Mucosa of rectum (tissue), 2 donors: ENCODE results near the gene PLXNB2.
"Not testable (repeated sequence)": the region's sequence is repeated elsewhere in the genome, so short reads cannot be mapped to it uniquely, and the experiment has no call there.

Experiments
- H3K27ac ChIP-seq, 2 donors: one replicate each; pipeline ENCODE4 v1.7.0; 2013; ENCODE audit warnings: inconsistent platforms in 2 of 2, low read depth in 2 of 2, low read length in 2 of 2
- H3K27me3 ChIP-seq, 2 donors: one replicate each; pipeline ENCODE4 v1.7.0; 2013; ENCODE audit warnings: low read length in 2 of 2; ENCODE audit not compliant: control insufficient read depth in 2 of 2, insufficient read depth in 2 of 2
- H3K36me3 ChIP-seq, 2 donors: one replicate each; pipeline ENCODE4 v1.7.0; 2013; ENCODE audit warnings: low read length in 2 of 2; ENCODE audit not compliant: control insufficient read depth in 2 of 2, insufficient read depth in 2 of 2
- H3K4me1 ChIP-seq, 2 donors: one replicate each; pipeline ENCODE4 v1.7.0; 2013; ENCODE audit warnings: low read length in 2 of 2, mild to moderate bottlenecking in 1 of 2; ENCODE audit not compliant: control insufficient read depth in 2 of 2, insufficient read depth in 2 of 2
- H3K4me3 ChIP-seq, 2 donors: one replicate each; pipeline ENCODE4 v1.7.0; 2013; ENCODE audit warnings: low read length in 2 of 2
- H3K9ac ChIP-seq, 2 donors: one replicate each; pipeline ENCODE4 v1.7.0; 2013; ENCODE audit warnings: low read length in 2 of 2, low read depth in 1 of 2, mild to moderate bottlenecking in 1 of 2
- H3K9me3 ChIP-seq, 2 donors: one replicate each; pipeline ENCODE4 v1.7.0; 2013; ENCODE audit warnings: low read length in 2 of 2; ENCODE audit not compliant: control insufficient read depth in 2 of 2
- donor health status: healthy.
- donor health status: Normal muscosa, but diverticular disease.

Gene PLXNB2

GRCh38 chr22:50326225-50326955, 18.9 kb upstream of the PLXNB2 start:
- H3K36me3 ChIP-seq, result no peaks in the 10 kb centered on the region
- peak overlapping the region; percentile 41 to 93 for H3K9ac ChIP-seq
- no peak overlapping the region for H3K27ac ChIP-seq

GRCh38 chr22:50325444-50326224, 18.2 kb upstream of the PLXNB2 start:
- H3K9ac ChIP-seq, result peak overlapping the region in 1 of 2 donors; percentile 41
- H3K4me3 ChIP-seq, result peak overlapping the region in 1 of 2 donors; percentile 72
- H3K36me3 ChIP-seq, result no peaks in the 10 kb centered on the region
- H3K4me1 ChIP-seq, result peaks cover 10% of the 10 kb centered on the region in 2 donors
- no peaks in the 10 kb centered on the region for H3K9me3 ChIP-seq
- H3K27me3 ChIP-seq, result no peaks in the 10 kb centered on the region
- no peak overlapping the region for H3K27ac ChIP-seq

More at GRCh38 chr22:50326225-50326955, 18.9 kb upstream of the PLXNB2 start:
- Histone ChIP-seq H3K4me1 (peaks cover 10% of the 10 kb centered on the region in 2 donors), H3K4me3 (peak overlapping the region; percentile 72 to 79), H3K9me3 (no peaks in the 10 kb centered on the region), H3K27me3 (no peaks in the 10 kb centered on the region)

GRCh38 chr22:50323900-50324299, 16.5 kb upstream of the PLXNB2 start:
- Histone ChIP-seq H3K4me1 (peaks cover 10% of the 10 kb centered on the region in 2 donors), H3K27ac (no peak overlapping the region), H3K9me3 (no peaks in the 10 kb centered on the region)

GRCh38 chr22:50322382-50323104, 15.1 kb upstream of the PLXNB2 start:
- H3K9ac ChIP-seq, H3K4me3 ChIP-seq, H3K9me3 ChIP-seq, H3K4me1 ChIP-seq, H3K27me3 ChIP-seq, H3K36me3 ChIP-seq, H3K27ac ChIP-seq: not testable (repeated sequence)

More at GRCh38 chr22:50323900-50324299, 16.5 kb upstream of the PLXNB2 start:
- H3K36me3 ChIP-seq, result no peaks in the 10 kb centered on the region
- H3K9ac ChIP-seq, result no peak overlapping the region
- H3K27me3 ChIP-seq, result no peaks in the 10 kb centered on the region
- no peak overlapping the region for H3K4me3 ChIP-seq

- Histone ChIP-seq H3K4me3 (no peak overlapping the region), H3K27ac (no peak overlapping the region), H3K9ac (no peak overlapping the region), H3K9me3 (no peaks in the 10 kb centered on the region), H3K36me3 (no peaks in the 10 kb centered on the region), H3K4me1 (no peaks in the 10 kb centered on the region), H3K27me3 (no peaks in the 10 kb centered on the region)
Measured at GRCh38 chr22:50320671-50321325, 13.4 kb upstream of the PLXNB2 start.

GRCh38 chr22:50320116-50320515, 12.7 kb upstream of the PLXNB2 start:
- Histone ChIP-seq H3K9me3 (no peaks in the 10 kb centered on the region), H3K27ac (no peak overlapping the region), H3K4me3 (no peak overlapping the region), H3K4me1 (peaks cover 0 to under 1% of the 10 kb centered on the region in 2 donors), H3K9ac (no peak overlapping the region), H3K27me3 (no peaks in the 10 kb centered on the region), H3K36me3 (no peaks in the 10 kb centered on the region)

GRCh38 chr22:50319503-50319951, 12.1 kb upstream of the PLXNB2 start:
- Histone ChIP-seq H3K9ac (no peak overlapping the region), H3K4me1 (peaks cover 3 to 6% of the 10 kb centered on the region in 2 donors), H3K9me3 (no peaks in the 10 kb centered on the region), H3K27ac (no peak overlapping the region), H3K36me3 (no peaks in the 10 kb centered on the region), H3K4me3 (no peak overlapping the region), H3K27me3 (no peaks in the 10 kb centered on the region)

- Histone ChIP-seq H3K4me3 (no peak overlapping the region), H3K27me3 (no peaks in the 10 kb centered on the region), H3K36me3 (no peaks in the 10 kb centered on the region), H3K27ac (no peak overlapping the region), H3K9me3 (no peaks in the 10 kb centered on the region), H3K9ac (no peak overlapping the region), H3K4me1 (peaks cover 10 to 11% of the 10 kb centered on the region in 2 donors)
Measured at GRCh38 chr22:50318698-50319411, 11.4 kb upstream of the PLXNB2 start.

GRCh38 chr22:50318356-50318697, 10.9 kb upstream of the PLXNB2 start:
- H3K27me3 ChIP-seq, result no peaks in the 10 kb centered on the region
- H3K27ac ChIP-seq, result no peak overlapping the region
- H3K9me3 ChIP-seq, result no peaks in the 10 kb centered on the region
- no peak overlapping the region for H3K9ac ChIP-seq
- H3K4me3 ChIP-seq, result no peak overlapping the region
- no peaks in the 10 kb centered on the region for H3K36me3 ChIP-seq
- peaks cover 10 to 11% of the 10 kb centered on the region in 2 donors for H3K4me1 ChIP-seq
